HEK293 (cell line): ENCODE measurements around the gene SUOX.

ENCODE experiments used
- ZNF114 ChIP-seq: fragments of 450-650 bp; formaldehyde crosslinking; IDR thresholded peaks from 2 replicates; pipeline ENCODE4 v1.5.0; 2017; ENCODE audit warnings: missing biosample characterization, missing genetic modification characterization
- ZNF549 ChIP-seq: fragments of 450-650 bp; IDR thresholded peaks from 2 replicates; pipeline ENCODE4 v1.5.1; 2018; ENCODE audit warnings: missing biosample characterization, missing genetic modification characterization, mild to moderate bottlenecking, inconsistent platforms, moderate library complexity
- TF ChIP-seq, protein P1 (sequence below): fragments of 450-650 bp; formaldehyde crosslinking; IDR thresholded peaks from 2 replicates; pipeline ENCODE4 v1.5.1; 2016; ENCODE audit warnings: missing biosample characterization, missing genetic modification characterization

DNA sequence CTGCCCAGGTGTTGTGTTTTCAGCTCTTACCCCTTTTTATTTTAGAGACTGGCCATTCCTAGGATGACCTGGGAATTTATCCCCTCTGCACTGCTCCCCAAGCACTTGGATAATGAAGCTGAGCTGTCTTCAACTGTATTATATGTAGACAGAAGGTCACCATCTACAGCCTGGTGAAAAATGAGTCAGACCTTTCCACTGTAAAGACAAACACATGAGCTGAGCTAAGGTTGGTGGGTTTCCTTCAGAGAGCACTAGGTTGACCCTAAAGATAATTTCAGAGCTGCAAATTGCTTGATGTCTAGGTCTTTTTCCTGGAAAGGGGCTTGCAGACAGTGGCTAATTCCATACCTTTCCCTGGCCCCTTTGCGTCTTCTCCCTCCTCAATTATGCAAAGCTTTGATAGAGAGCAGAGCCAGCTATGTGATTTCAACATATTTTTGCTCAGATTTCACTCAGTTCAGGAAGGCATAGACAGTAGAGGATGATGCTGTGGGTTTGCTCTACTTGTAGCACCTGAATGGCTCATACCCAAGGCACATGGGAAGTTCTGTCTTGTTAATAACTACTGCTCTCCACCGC lies 14.5 kb downstream of the SUOX start:
- TF ChIP-seq ZNF549 (no peak), ZNF114 (tag by site-specific recombination) (no peak)
- TF ChIP-seq, protein P1, sequence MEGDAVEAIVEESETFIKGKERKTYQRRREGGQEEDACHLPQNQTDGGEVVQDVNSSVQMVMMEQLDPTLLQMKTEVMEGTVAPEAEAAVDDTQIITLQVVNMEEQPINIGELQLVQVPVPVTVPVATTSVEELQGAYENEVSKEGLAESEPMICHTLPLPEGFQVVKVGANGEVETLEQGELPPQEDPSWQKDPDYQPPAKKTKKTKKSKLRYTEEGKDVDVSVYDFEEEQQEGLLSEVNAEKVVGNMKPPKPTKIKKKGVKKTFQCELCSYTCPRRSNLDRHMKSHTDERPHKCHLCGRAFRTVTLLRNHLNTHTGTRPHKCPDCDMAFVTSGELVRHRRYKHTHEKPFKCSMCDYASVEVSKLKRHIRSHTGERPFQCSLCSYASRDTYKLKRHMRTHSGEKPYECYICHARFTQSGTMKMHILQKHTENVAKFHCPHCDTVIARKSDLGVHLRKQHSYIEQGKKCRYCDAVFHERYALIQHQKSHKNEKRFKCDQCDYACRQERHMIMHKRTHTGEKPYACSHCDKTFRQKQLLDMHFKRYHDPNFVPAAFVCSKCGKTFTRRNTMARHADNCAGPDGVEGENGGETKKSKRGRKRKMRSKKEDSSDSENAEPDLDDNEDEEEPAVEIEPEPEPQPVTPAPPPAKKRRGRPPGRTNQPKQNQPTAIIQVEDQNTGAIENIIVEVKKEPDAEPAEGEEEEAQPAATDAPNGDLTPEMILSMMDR = no peak
